GM12878 (cell line): Measurements from ENCODE around the gene HDDC3. TPM values are rescaled to one million over a fixed set of nuclear protein-coding genes. Genes with fewer than 3 reads are reported as not detected.

ENCODE experiments used
- ATAC-seq: fragments of 200-7000 bp; cut with Tn5 transposase; 3 replicates; pipeline ENCODE4 v1.9.1; 2020; ENCODE audit warnings: mild to moderate bottlenecking, moderate library complexity
- BruUV-seq: library from RNA; stranded (reverse); fragments of 400-500 nt; replicated peaks from 2 replicates; lab custom pipeline; 2021; lab: Mats Ljungman, UMichigan
- CTCF ChIA-PET: fragments of 300-600 bp; sonication (Branson Sonifier 250); formaldehyde crosslinking; extraction: SDS; loops from one replicate; lab custom pipeline; 2021; ENCODE audit warnings: inconsistent platforms; lab: Yijun Ruan, JAX
- POLR2A ChIA-PET: fragments of 350-600 bp; formaldehyde crosslinking; extraction: SDS; loops from one replicate; lab custom pipeline; 2021; ENCODE audit warnings: inconsistent platforms; lab: Charles Lee
- RAD21 ChIA-PET: fragments of 300-600 bp; sonication (Branson Sonifier 250); formaldehyde crosslinking; loops from one replicate; lab custom pipeline; 2023; ENCODE audit warnings: antibody characterized with exemption; ENCODE audit not compliant: unreplicated experiment; lab: Charles Lee
- SMC1A ChIA-PET: fragments of 300-600 bp; sonication (Branson Sonifier 250); formaldehyde crosslinking; loops from one replicate; lab custom pipeline; 2023; ENCODE audit not compliant: unreplicated experiment, uncharacterized antibody; lab: Charles Lee
- DNase-seq: peaks from one replicate; pipeline ENCODE4 v3.0.0-alpha.2; 2011; ENCODE audit warnings: low read depth, low spot score
- FAIRE-seq: peaks from 3 replicates; lab custom pipeline; 2011; peaks lifted over from hg19 to GRCh38; lab: Jason Lieb, UNC
- H2AFZ ChIP-seq: 2 replicates; pipeline ENCODE4 v1.6.0; 2011; ENCODE audit warnings: low read depth, low read length, control low read depth; ENCODE audit not compliant: control insufficient read depth
- H3K27ac ChIP-seq: 2 replicates; pipeline ENCODE4 v1.5.1; 2011; ENCODE audit warnings: control low read depth; ENCODE audit not compliant: control insufficient read depth, insufficient read depth
- H3K27me3 ChIP-seq, 2 experiments: replicated peaks in 1 of 2; 2 replicates each; pipeline versions ENCODE4 v1.6.0 to v1.6.1; 2011; ENCODE audit warnings: low read length in 1 of 2; ENCODE audit not compliant: control insufficient read depth in 2 of 2, insufficient read depth in 2 of 2
- H3K36me3 ChIP-seq, 2 experiments: 2 replicates each; pipeline ENCODE4 v1.5.1; 2011; ENCODE audit warnings: low read length in 1 of 2; ENCODE audit not compliant: control insufficient read depth in 2 of 2, insufficient read depth in 2 of 2
- H3K4me1 ChIP-seq: 2 replicates; pipeline ENCODE4 v1.6.1; 2011; ENCODE audit warnings: mild to moderate bottlenecking, low read length, moderate library complexity, mixed read lengths; ENCODE audit not compliant: control insufficient read depth, insufficient read depth
- H3K4me2 ChIP-seq: 2 replicates; pipeline ENCODE4 v1.6.0; 2011; ENCODE audit warnings: control low read depth; ENCODE audit not compliant: control insufficient read depth, insufficient read depth
- H3K4me3 ChIP-seq: fragments of 200-600 bp; sonication (generic); 2 replicates; pipeline ENCODE4 v1.5.1; 2016
- H3K79me2 ChIP-seq: 2 replicates; pipeline ENCODE4 v1.6.0; 2011; ENCODE audit warnings: low read length; ENCODE audit not compliant: control insufficient read depth, insufficient read depth
- H3K9ac ChIP-seq: 2 replicates; pipeline ENCODE4 v1.8.0; 2011; ENCODE audit warnings: low read length, control low read depth, mixed read lengths; ENCODE audit not compliant: control insufficient read depth, insufficient read depth
- H3K9me3 ChIP-seq: replicated peaks from 3 replicates; pipeline ENCODE4 v1.5.1; 2011; ENCODE audit warnings: mild to moderate bottlenecking, low read length; ENCODE audit not compliant: control insufficient read depth, insufficient read depth
- H4K20me1 ChIP-seq: 2 replicates; pipeline ENCODE4 v1.6.0; 2011; ENCODE audit not compliant: control insufficient read depth, insufficient read depth
- CUX1 ChIP-seq: IDR thresholded peaks from 2 replicates; pipeline ENCODE4 v1.6.1; 2012; ENCODE audit warnings: improper control_type of control experiment, low read depth, low read length; ENCODE audit not compliant: insufficient replicate concordance
- FOXK2 ChIP-seq: fragments of 450-650 bp; IDR thresholded peaks from 2 replicates; pipeline ENCODE4 v1.6.1; 2017; ENCODE audit warnings: mild to moderate bottlenecking, moderate library complexity
- HDAC2 ChIP-seq: fragments of 200-600 bp; sonication (generic); IDR thresholded peaks from 2 replicates; pipeline ENCODE4 v1.6.1; 2017
- HSF1 ChIP-seq: fragments of 150-350 bp; IDR thresholded peaks from 2 replicates; pipeline ENCODE4 v1.6.1; 2014; ENCODE audit warnings: mild to moderate bottlenecking, low read depth, low read length
- PBX3 ChIP-seq: IDR thresholded peaks from 2 replicates; pipeline ENCODE4 v1.6.1; 2011; ENCODE audit warnings: mild to moderate bottlenecking, low read depth, low read length, moderate library complexity; ENCODE audit not compliant: insufficient replicate concordance
- TAF1 ChIP-seq: IDR thresholded peaks from 2 replicates; pipeline ENCODE4 v1.6.1; 2011; ENCODE audit warnings: mild to moderate bottlenecking, low read depth, low read length, borderline replicate concordance
- WGBS: methylation state at CpG from one replicate; pipeline ENCODE4 v1.1.6; 2016; ENCODE audit warnings: low lambda C conversion rate; ENCODE audit not compliant: insufficient replicate concordance, insufficient coverage; ENCODE audit errors: missing lambda C conversion rate; 5-methylcytosine and 5-hydroxymethylcytosine counted together
- in situ Hi-C: fragments of 300-500 bp; cut with MboI; formaldehyde crosslinking; loops from 9 replicates; pipeline ENCODE4 v1.14.3; 2018; ENCODE audit warnings: mixed read lengths
- intact Hi-C: fragments of 100-400 bp; cut with micrococcal nuclease; formaldehyde crosslinking; loops from one replicate; pipeline ENCODE4 v1.14.2; 2022; ENCODE audit not compliant: unreplicated experiment
- polyA plus RNA-seq, 11 experiments: library from polyadenylated mRNA; depleted of rRNA in 4 of 11; unstranded in 6 of 11; stranded (reverse) in 5 of 11; fragments of >200 nt; fragmentation: Nextera tagmentation in 4 of 11; fragmentation: Illumina TruSeq in 1 of 11; extraction: Ambion mirVana in 4 of 11; extraction: Trizol in 1 of 11; gene quantifications; 1 replicate in 1 of 11; 2 replicates in 10 of 11; pipeline versions ENCODE4 v1.2.1 to v1.2.3, GENCODE V29; 2011 to 2016; ENCODE audit warnings: inconsistent platforms in 2 of 11, missing spikeins in 2 of 11, low read depth in 1 of 11
- total RNA-seq, 4 experiments: library from RNA; depleted of rRNA in 3 of 4; stranded (reverse); fragments of >200 nt in 3 of 4; fragmentation: Illumina TruSeq in 1 of 4; extraction: Trizol in 1 of 4; gene quantifications; 2 replicates each; pipeline versions ENCODE4 v1.2.1 to v1.2.3, GENCODE V29; 2013 to 2021

Gene HDDC3
- total and polyA plus RNA-seq, 10 of the 15 experiments (the other 5 are each of a cell fraction or from before 2014, with no cell fraction given), result 5.6 to 39.5 (median 23.0) TPM

- TF ChIP-seq PBX3, result no peak
Measured at GRCh38 chr15:90911906-90912769, 20.2 kb downstream of the HDDC3 start (continued).

- H3K9me3 ChIP-seq, result no peaks in the 10 kb centered on the region
- peaks cover 21 to 50% of the 10 kb centered on the region in 2 experiments for H3K36me3 ChIP-seq
- 94% methylated on average over 13 of the region's 19 CpGs for WGBS
- POLR2A ChIA-PET, result no interaction called here
- H3K79me2 ChIP-seq, result no peaks in the 10 kb centered on the region
- TF ChIP-seq HSF1, result no peak
- TF ChIP-seq CUX1, result no peak
- TF ChIP-seq HDAC2, result no peak
- no peak for TF ChIP-seq TAF1
- no peak for TF ChIP-seq FOXK2
- BruUV-seq, result no TSS peak
- no peaks in the 10 kb centered on the region for H3K4me1 ChIP-seq
- RAD21 ChIA-PET, result no interaction called here
- no peak overlapping the region for H3K9ac ChIP-seq
- H3K27ac ChIP-seq, result no peak overlapping the region
- ATAC-seq (no peak), DNase-seq (no peak), FAIRE-seq (no peak)
- H3K4me2 ChIP-seq, result no peak overlapping the region
- H3K4me3 ChIP-seq, result no peak overlapping the region
- H3K27me3 ChIP-seq, result no peaks in the 10 kb centered on the region
- in situ Hi-C loops (no loop called here), intact Hi-C loops (no loop called here)
- SMC1A ChIA-PET, result no interaction called here
- H4K20me1 ChIP-seq, result no peaks in the 10 kb centered on the region
- no peak overlapping the region for H2AFZ ChIP-seq
- CTCF ChIA-PET, result no interaction called here
Measured at GRCh38 chr15:90911302-90911623, 21.1 kb downstream of the HDDC3 start.
